ENCODE results near the gene CIDEB. TPM values are rescaled to one million over a fixed set of nuclear protein-coding genes. Genes with fewer than 3 reads are reported as not detected.

CIDEB gene
- total RNA-seq, 1 donor from 2014 or later, result 4.9 TPM

DNA sequence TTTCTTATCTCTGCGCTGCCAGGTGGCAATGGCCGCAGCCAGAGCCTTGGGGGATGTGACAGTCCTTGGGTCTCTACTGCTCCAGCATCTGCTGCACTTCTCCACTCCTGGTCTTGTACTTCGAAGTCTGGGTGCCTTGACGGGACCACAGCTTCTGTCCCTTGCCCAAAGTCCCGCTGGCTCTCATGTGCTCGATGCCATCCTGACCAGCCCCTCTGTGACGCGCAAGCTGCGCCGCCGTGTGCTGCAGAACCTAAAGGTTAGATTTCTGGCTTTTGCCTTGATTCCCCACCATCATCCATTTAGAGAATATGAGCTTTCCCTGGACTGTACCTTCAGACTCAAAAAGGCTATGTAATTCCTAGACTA, 3.8 kb downstream of the CIDEB start:
- Mint-ChIP-seq H3K27me3 (no peaks in the 10 kb centered on the region), H3K4me3 (no peak overlapping the region), H3K4me1 (ENCODE audit: unreplicated experiment) (peaks cover 27% of the 10 kb centered on the region), H3K27ac (no peak overlapping the region), H3K36me3 (peaks cover 24% of the 10 kb centered on the region), H3K9me3 (no peaks in the 10 kb centered on the region)
- no peak for DNase-seq (ENCODE audit: extremely low spot score, unreplicated experiment)
- TF ChIP-seq, protein P1, sequence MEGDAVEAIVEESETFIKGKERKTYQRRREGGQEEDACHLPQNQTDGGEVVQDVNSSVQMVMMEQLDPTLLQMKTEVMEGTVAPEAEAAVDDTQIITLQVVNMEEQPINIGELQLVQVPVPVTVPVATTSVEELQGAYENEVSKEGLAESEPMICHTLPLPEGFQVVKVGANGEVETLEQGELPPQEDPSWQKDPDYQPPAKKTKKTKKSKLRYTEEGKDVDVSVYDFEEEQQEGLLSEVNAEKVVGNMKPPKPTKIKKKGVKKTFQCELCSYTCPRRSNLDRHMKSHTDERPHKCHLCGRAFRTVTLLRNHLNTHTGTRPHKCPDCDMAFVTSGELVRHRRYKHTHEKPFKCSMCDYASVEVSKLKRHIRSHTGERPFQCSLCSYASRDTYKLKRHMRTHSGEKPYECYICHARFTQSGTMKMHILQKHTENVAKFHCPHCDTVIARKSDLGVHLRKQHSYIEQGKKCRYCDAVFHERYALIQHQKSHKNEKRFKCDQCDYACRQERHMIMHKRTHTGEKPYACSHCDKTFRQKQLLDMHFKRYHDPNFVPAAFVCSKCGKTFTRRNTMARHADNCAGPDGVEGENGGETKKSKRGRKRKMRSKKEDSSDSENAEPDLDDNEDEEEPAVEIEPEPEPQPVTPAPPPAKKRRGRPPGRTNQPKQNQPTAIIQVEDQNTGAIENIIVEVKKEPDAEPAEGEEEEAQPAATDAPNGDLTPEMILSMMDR (conservative IDR thresholded peaks at IDR 0.05), result no peak

DNA sequence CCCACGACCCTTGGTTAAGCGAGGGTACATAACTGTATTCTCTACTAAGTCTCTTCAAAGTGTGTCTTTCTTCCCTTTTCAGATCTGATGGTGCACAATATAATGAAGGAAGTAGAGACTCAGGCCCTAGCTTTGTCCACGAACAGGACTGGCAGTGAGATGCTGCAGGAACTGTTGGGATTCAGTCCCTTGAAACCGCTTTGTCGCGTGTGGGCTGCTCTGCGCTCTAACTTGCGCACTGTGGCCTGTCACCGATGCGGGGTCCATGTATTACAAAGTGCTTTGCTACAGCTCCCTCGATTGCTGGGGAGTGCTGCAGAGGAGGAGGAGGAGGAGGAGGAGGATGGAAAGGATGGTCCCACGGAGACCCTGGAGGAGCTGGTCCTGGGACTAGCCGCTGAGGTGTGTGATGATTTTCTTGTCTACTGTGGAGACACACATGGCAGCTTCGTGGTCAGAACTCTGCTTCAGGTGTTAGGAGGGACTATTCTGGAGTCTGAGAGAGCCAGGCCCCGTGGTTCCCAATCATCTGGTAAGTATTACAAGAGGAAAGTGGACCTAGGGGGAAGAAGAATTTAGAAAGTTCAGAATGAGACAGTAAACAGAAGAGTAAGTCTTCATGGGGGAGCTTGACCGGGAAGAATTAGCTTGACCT, 7.3 kb downstream of the CIDEB start:
- TF ChIP-seq, protein P1 (conservative IDR thresholded peaks at IDR 0.05), result no peak
- Mint-ChIP-seq H3K27me3 (no peaks in the 10 kb centered on the region), H3K27ac (peak overlapping the region; percentile 98), H3K4me3 (peak overlapping the region; percentile 95), H3K4me1 (ENCODE audit: unreplicated experiment) (peaks cover 33% of the 10 kb centered on the region), H3K36me3 (peaks cover 14% of the 10 kb centered on the region), H3K9me3 (no peaks in the 10 kb centered on the region)
- no peak for DNase-seq (ENCODE audit: extremely low spot score, unreplicated experiment)

DNA sequence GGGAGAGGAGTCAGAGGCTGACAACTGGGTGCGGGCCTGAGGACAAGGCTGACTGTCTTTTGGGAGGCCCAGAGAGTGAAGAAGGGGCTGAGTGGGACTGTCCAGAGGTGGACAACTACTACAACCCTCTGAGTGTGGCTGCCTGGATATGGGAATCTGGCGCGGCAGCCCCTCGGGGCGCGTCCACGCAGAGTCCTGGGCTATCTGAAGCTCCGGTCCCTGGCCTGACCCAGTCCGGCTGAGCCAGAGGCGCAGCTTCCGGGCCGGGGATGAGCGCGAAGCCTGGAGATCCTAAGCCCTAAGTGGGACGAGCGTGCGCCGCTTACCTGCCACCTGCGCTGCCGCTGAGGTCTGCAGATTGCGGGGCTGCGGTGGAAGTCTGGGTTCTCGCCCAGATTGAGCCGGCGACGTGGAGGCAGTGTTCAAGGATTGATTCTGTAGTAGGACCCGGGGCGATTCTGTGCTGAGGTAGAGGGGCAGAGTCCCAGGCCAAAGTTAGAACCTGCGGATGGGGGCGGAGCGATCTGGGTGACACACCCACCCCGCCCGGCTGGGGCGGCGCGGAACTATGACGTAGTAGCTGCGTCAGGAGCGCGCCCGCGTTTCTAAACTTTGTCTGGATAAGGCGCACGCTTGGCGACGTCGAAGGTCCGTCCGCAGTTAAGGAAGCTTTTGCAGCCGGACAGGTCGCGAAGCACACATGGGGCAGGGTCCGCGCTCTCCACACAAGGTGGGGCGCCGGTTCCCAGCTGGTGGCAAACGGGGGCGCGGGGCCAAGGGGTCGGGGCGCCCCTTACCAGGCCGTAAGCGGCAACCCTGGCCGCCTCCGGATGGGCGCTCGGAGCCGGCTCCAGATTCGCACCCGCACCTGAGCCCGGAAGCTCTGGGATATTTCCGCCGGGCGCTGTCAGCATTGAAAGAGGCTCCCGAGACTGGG, 8.3 kb downstream of the CIDEB start, which contains the start of the genes DHRS1 and NOP9:
Gene DHRS1, minus strand, starts transcription at position 526 of the 937 bp plus-strand sequence. CDS start 674 bp downstream, outside the sequence.
Gene NOP9, plus strand, starts transcription at position 596 of the 937 bp plus-strand sequence. Its CDS starts 105 bp downstream, at position 701.
- Mint-ChIP-seq H3K9me3 (no peaks in the 10 kb centered on the region), H3K36me3 (peaks cover 7% of the 10 kb centered on the region)
- TF ChIP-seq, protein P1 (conservative IDR thresholded peaks at IDR 0.05), result no peak

DNA sequence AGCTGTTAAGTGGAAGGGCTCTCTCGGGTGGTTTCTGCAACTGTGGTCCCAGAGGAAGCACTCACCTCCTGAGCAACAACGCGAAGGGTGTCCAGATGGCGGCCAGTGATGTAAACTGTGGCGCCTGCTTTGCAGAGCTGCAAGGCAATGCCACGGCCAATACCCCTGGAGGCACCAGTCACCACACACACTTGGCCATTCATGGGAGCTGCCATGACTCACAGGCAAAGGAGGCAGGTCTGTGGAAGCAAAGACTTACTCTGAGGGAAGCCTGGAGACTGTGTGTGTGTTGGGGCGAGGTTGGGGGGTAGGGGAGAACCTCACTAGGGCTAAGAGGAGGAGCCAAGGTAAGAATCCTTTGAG, 8.9 kb downstream of the CIDEB start:
- H3K36me3 Mint-ChIP-seq, result peaks cover 4% of the 10 kb centered on the region
- H3K27ac Mint-ChIP-seq, result peak overlapping the region; percentile 98
- H3K27me3 Mint-ChIP-seq, result no peaks in the 10 kb centered on the region
- TF ChIP-seq, protein P1 (conservative IDR thresholded peaks at IDR 0.05), result no peak
- DNase-seq (ENCODE audit: extremely low spot score, unreplicated experiment), result no peak
- peak overlapping the region; percentile 95 for H3K4me3 Mint-ChIP-seq
- peaks cover 33% of the 10 kb centered on the region for H3K4me1 Mint-ChIP-seq (ENCODE audit: unreplicated experiment)
- H3K9me3 Mint-ChIP-seq, result no peaks in the 10 kb centered on the region

More for the DNA sequence above, 8.3 kb downstream of the CIDEB start, which contains the start of the genes DHRS1 and NOP9:
- Mint-ChIP-seq H3K4me1 (ENCODE audit: unreplicated experiment) (peaks cover 33% of the 10 kb centered on the region), H3K27me3 (no peaks in the 10 kb centered on the region), H3K27ac (peak within 1 kb of the TSS; percentile 98), H3K4me3 (peak within 1 kb of the TSS; percentile 95)
- DNase-seq (ENCODE audit: extremely low spot score, unreplicated experiment), result peak; percentile 95

DNA sequence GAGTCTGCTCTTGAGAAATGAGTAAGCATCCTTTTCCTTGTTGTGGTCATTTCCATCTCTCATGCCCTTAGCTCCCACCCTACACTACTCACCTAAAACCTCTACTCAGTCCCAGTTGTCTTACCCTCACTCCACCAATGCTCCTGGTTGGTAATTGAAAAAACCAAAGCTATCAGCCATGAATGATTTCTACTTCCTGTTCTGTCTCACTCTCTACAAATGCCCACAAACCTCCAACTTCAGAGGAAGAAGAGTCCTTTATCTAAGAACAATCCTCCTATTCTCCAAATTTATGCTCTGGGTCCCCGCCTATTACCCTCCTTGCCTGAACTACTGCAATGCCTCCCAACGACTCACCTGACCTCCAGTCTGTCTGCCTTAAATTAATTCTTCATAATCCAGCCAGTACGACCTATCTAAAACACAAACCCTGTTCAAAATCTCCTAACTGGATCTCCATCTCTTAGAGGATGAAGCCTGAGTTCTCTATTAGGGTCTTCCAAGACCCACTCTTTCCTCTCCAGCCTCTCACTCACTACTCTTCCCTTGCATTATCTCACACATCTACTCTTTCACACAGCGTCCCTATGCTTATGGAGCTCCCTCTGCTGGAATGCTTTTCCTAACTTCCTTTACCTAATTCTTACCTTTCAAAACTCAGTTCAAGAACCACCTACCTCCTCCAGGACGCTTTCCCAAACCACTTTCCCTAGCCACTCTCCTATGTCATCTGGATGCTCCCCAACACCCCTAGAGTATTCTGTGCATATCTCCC, 10.4 kb downstream of the CIDEB start:
- H3K27ac Mint-ChIP-seq, result peak overlapping the region; percentile 83

More for the DNA sequence above, 10.4 kb downstream of the CIDEB start:
- H3K9me3 Mint-ChIP-seq, result no peaks in the 10 kb centered on the region
- TF ChIP-seq, protein P1 (conservative IDR thresholded peaks at IDR 0.05), result peak; percentile 54
- H3K4me3 Mint-ChIP-seq, result peak overlapping the region; percentile 64
- no peaks in the 10 kb centered on the region for H3K27me3 Mint-ChIP-seq
- peaks cover 4% of the 10 kb centered on the region for H3K36me3 Mint-ChIP-seq
- DNase-seq (ENCODE audit: extremely low spot score, unreplicated experiment), result no peak
- peaks cover 33% of the 10 kb centered on the region for H3K4me1 Mint-ChIP-seq (ENCODE audit: unreplicated experiment)
